ENCODE measurements around the gene STAC2.
"Not testable (repeated sequence)": the region's sequence is repeated elsewhere in the genome, so short reads cannot be mapped to it uniquely, and the experiment has no call there.

The STAC2 gene

GRCh38 chr17:39186481-39187002, 39.2 kb downstream of the STAC2 start:
- DNase-seq, result no peak

- no peak for DNase-seq
Measured at GRCh38 chr17:39183720-39184119, 42.0 kb downstream of the STAC2 start.

DNA sequence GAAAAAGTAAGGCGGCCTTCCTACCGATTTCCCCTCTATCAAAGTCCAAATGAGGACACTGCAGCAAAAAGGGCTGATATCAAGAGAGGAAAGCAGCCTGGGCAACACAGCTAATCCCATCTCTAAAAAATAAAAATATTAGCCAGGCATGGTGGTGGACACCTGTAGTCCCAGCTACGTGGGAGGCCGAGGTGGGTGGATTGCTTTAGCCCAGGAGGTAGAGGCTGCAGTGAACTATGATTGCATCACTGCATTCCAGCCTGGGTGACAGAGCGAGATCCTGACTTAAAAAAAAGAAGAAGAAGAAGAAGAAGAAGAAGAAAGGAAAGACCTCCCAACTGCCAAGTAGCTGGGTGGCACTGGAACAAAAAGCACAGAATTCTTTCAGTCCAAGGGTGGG, 42.7 kb downstream of the STAC2 start:
- DNase-seq, result no peak

DNA sequence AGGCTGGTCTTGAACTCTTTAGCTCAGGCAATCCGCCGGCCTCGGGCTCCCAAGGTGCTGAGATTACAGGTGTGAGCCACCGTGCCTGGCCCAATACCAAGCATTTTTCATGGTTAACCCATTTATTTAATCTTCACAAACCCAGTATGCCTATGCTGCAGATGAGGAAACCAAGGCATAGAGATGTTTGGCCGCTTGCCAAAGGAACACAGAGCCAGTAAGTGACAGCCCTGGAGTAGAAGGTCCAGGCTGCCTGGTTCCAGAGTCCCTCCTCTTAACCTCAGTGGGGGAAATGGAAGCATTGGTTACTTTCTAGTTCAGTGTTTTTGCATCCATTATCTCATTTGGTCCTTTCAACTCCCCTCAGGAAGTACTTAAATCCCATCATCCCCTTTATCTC, 44.4 kb downstream of the STAC2 start:
- DNase-seq, result no peak

GRCh38 chr17:39178536-39178935, 47.2 kb downstream of the STAC2 start:
- no peak for DNase-seq

DNA sequence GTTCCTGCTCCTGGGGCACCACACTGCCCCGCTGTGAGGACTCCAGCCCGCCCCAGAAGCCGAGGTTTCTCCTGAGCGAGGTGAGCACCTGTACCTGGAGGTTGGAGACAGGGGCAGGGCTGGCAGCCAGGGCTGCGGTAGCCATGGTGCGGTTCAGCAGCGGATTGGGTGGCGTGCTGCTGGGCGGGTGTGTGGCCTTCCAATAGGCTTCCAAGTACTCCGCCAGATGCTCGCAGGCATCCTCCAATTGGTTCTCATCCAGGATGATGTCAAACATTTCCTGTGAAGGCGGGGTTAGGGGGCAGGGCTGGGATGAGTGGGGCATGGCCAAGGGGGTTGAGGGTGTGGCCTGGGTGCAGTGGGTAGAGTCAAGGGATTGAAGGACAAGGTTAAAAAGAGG, 48.5 kb downstream of the STAC2 start:
- no peak for DNase-seq

DNA sequence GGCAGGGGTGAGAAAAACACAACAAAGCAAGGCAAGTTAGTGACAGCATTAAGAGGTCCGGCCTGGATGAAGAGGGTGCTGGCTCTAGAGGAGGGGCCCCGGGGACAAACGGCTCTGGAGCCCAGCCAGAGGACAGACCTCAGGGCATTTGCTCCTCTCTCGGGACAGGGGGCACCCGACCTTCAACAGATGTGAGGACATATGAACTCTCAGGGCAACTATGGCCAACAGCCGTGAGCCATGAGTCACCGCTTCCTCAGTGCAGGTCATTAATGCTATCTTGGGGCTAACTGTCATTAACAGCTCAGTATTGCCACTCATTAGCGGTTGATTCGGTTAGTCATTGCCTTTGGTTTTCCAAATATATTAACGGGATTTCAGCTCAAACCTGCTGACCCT, 50.1 kb downstream of the STAC2 start:
- DNase-seq, result no peak

GRCh38 chr17:39174920-39175694, 50.6 kb downstream of the STAC2 start:
- DNase-seq, result peak; percentile 78

- no peak for DNase-seq
Measured at GRCh38 chr17:39173526-39174274, 52.0 kb downstream of the STAC2 start.

- no peak for DNase-seq
Measured at GRCh38 chr17:39173080-39173479, 52.7 kb downstream of the STAC2 start.

- no peak for DNase-seq
Measured at GRCh38 chr17:39171933-39172332, 53.8 kb downstream of the STAC2 start.

DNA sequence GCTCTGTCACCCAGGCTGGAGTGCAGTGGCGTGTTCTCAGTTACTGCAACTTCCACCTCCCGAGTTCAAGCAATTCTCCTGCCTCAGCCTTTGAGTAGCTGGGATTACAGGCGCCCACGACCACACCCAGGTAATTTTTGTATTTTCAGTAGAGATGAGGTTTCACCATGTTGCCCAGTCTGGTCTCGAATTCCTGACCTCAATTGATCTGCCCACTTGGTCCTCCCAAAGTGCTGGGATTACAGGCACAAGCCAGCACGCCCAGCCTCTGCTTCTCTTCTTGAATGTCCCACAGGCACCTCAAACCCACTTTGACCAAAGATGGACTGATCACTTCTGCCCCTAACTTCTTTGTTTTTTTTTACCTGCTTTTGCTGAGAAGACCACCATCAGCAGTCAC, 55.2 kb downstream of the STAC2 start:
- DNase-seq, result no peak

- DNase-seq, result no peak
Measured at GRCh38 chr17:39170109-39170508, 55.6 kb downstream of the STAC2 start.

GRCh38 chr17:39169518-39169917, 56.2 kb downstream of the STAC2 start:
- no peak for DNase-seq

DNA sequence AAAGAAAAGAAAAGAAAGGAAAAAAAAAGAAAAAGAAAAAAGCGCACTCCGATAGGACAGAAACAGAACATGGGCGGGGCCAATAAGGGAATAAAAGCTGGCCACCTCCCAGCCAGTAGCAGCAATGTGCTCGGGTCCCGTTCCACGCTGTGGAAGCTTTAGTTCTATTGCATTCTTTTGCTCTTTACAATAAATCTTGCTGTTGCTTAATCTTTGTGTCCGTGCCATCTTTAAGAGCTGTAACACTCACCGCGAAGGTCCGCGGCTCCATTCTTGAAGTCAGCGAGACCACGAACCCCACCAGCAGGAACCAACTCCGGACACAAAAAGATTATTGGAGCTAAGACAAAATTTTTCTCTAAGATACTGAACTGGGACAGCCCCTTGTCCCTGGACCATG, 56.6 kb downstream of the STAC2 start:
- no peak for DNase-seq

DNA sequence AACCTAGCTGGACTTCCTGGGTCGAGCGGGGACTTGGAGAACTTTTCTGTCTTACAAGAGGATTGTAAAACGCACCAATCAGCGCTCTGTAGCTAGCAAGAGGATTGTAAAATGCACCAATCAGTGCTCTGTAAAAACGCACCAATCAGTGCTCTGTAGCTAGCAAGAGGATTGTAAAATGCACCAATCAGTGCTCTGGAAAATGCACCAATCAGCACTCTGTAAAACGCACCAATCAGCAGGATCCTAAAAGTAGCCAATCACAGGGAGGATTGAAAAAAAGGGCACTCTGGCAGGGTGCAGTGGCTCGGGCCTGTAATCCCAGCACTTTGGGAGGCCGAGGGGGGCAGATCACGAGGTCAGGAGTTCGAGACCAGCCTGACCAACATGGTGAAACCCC, 57.2 kb downstream of the STAC2 start:
- DNase-seq, result not testable (repeated sequence)

- no peak for DNase-seq
Measured at GRCh38 chr17:39167476-39167875, 58.3 kb downstream of the STAC2 start.

DNA sequence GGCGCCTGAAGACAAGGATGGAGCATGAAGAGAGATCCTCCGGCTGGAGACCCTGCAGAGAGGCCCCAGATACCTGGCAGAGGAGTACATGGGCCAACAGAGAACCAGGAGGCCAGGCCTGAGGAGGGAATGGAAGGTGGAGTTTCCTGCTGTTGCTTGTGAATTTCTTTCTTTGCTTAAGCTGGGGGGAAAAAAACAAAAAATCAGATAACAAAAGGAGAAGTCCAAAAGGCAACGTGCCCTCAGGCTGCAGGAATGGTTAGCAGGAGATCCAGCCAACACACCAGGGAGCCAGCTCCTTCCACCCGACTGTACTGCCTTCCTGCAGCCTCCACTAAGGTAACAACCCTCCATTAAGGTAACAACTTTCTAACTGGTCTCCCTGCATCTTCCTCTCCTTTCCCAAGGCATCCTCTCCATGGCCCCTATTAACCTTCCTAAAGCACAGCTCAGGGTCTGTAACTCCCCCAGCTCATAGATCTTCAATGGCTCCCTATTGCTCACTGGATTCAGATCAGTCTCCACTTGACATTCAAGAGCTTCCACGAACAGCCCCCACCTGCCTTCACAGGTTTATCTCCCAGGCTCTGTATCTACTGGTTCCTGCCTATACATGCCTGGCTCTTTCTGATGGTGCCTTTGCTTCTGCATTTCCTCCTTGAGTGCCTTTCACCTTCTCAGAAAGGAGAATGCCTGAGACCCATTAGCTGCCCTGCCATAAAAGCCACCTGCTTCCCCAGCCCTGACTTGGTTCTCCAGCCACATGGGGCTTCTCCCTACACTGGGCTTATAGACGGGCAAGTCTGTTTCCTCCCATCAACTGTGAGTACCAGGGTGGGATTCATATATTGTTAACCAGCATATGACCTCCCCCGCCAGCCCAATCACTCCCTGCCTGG, 59.1 kb downstream of the STAC2 start:
- no peak for DNase-seq

DNA sequence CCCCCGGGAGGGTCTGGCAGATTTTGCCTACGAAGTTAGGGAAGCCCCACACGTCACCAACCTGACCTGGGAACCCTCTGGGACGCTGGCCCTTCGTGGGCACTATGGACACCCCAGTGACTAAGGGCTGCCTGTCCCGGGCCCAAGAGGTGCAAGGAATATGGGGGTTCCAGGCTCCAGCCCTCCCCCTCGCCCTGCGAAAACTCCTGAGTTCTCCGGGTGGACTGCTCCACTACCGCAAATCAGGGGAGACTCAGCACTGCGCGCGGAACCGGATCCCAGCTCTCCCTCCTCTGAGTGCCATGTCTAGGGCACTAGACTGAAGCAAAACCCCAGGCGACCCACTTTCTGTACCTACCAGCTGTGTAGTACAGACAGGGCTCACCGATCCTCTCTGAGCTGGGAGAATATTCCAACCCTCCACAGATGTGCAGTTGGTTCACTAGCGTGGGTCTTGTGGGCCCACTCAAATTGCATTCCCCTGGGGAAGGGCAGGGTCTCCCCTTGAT, 59.9 kb downstream of the STAC2 start, which contains the start of gene ARL5C:
Gene ARL5C (minus strand): TSS at position 321 of the 509 bp plus-strand sequence. CDS start 401 bp downstream, outside the sequence.
- DNase-seq, result peak; percentile 52

- DNase-seq, result no peak
Measured at GRCh38 chr17:39165178-39165840, 60.4 kb downstream of the STAC2 start.

DNA sequence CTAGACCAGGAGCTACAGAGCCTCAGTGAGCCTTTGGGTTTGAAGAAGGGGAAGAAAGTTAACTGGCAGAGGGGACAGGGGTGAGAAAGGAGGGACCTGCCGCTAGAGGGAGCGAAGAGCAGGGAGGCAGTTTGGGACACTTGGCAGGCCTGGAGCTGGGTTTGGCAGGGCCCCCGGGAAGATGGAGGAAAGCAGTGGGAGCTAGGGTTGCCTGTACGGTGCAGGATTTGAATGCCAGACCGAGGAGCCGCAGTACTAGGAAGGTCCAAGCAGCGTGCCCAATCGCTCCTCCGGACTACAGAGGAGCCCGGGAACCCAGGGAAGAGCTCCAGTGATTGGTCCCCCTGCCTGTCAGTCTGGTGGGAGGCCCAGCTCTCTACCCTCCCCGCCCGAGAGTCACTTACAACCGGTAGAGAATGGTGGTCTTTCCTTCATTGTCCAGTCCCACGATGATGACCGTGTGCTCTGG, 61.0 kb downstream of the STAC2 start:
- peak; percentile 91 for DNase-seq

GRCh38 chr17:39161962-39162361, 63.8 kb downstream of the STAC2 start:
- DNase-seq, result no peak

Data from retina (tissue), 1 donor.